ENCODE results near the gene JAML. TPM values are rescaled to one million over a fixed set of nuclear protein-coding genes. Genes with fewer than 3 reads are reported as not detected.
A peak's percentile ranks its signal among the peaks of the same experiment; 100 is the strongest.

Gene JAML
- total RNA-seq, 2 experiments from 2014 or later = 181 to 189 TPM

- Mint-ChIP-seq H3K9me3 (peaks cover 1% of the 10 kb centered on the region), H3K36me3 (peaks cover 61% of the 10 kb centered on the region), H3K4me3 (no peak overlapping the region), H3K4me1 (peaks cover 71% of the 10 kb centered on the region), H3K27me3 (no peaks in the 10 kb centered on the region), H3K27ac (peak overlapping the region; percentile 49)
- no peak for DNase-seq
- ATAC-seq (ENCODE audit: low read depth) = no peak
- POLR2A ChIA-PET = interaction anchor here (1.7 to 12.2 kb wide), 3 partner anchors 8 to 41 kb away, joined by 5 to 118 read pairs (median 17); partner anchors contain the start of gene MPZL3
Measured at GRCh38 chr11:118211006-118211405, 13.8 kb downstream of the JAML start.

- Mint-ChIP-seq H3K4me3 (no peak overlapping the region), H3K27me3 (no peaks in the 10 kb centered on the region), H3K27ac (no peak overlapping the region), H3K9me3 (peaks cover 1% of the 10 kb centered on the region), H3K4me1 (peaks cover 72% of the 10 kb centered on the region), H3K36me3 (peaks cover 68% of the 10 kb centered on the region)
- POLR2A ChIA-PET = interaction anchor here (3.7 kb wide), 1 partner anchor 12 kb away, joined by 17 read pairs; no protein-coding TSS in a partner anchor
- DNase-seq = no peak
- no peak for ATAC-seq (ENCODE audit: low read depth)
Measured at GRCh38 chr11:118210323-118210722, 14.5 kb downstream of the JAML start.

- Mint-ChIP-seq H3K27ac (peak overlapping the region; percentile 28), H3K9me3 (peaks cover 1% of the 10 kb centered on the region), H3K4me3 (no peak overlapping the region), H3K4me1 (peaks cover 64% of the 10 kb centered on the region), H3K36me3 (peaks cover 73% of the 10 kb centered on the region), H3K27me3 (no peaks in the 10 kb centered on the region)
- ATAC-seq (ENCODE audit: low read depth) (no peak), DNase-seq (no peak)
- POLR2A ChIA-PET = interaction anchor here (1.2 to 1.8 kb wide), 2 partner anchors 16 to 18 kb away, joined by 4 read pairs; no protein-coding TSS in a partner anchor
Measured at GRCh38 chr11:118209033-118209432, 15.8 kb downstream of the JAML start.

- ATAC-seq (ENCODE audit: low read depth) (no peak), DNase-seq (no peak)
- Mint-ChIP-seq H3K9me3 (peaks cover 1% of the 10 kb centered on the region), H3K4me3 (peak overlapping the region; percentile 73), H3K36me3 (peaks cover 59% of the 10 kb centered on the region), H3K4me1 (peaks cover 46% of the 10 kb centered on the region), H3K27ac (peak overlapping the region; percentile 91), H3K27me3 (no peaks in the 10 kb centered on the region)
- POLR2A ChIA-PET = interaction anchor here (0.8 to 2.6 kb wide), 5 partner anchors 8 to 45 kb away, joined by 3 to 7 read pairs (median 4); partner anchors contain the start of gene MPZL3
Measured at GRCh38 chr11:118207079-118207478, 17.7 kb downstream of the JAML start.

- Mint-ChIP-seq H3K27ac (peak overlapping the region; percentile 91), H3K36me3 (peaks cover 53% of the 10 kb centered on the region), H3K9me3 (peaks cover 1% of the 10 kb centered on the region), H3K4me1 (peaks cover 41% of the 10 kb centered on the region), H3K27me3 (no peaks in the 10 kb centered on the region), H3K4me3 (peak overlapping the region; percentile 73)
- no peak for DNase-seq
- POLR2A ChIA-PET = interaction anchor here (0.8 to 2.6 kb wide), 5 partner anchors 8 to 98 kb away, joined by 3 to 7 read pairs (median 4); partner anchors contain the start of genes CD3E and MPZL3
- no peak for ATAC-seq (ENCODE audit: low read depth)
Measured at GRCh38 chr11:118206391-118207031, 18.3 kb downstream of the JAML start.

GRCh38 chr11:118205606-118206378 lies 19.0 kb downstream of the JAML start:
- no peak for DNase-seq
- Mint-ChIP-seq H3K4me3 (peak overlapping the region; percentile 73), H3K4me1 (peaks cover 41% of the 10 kb centered on the region), H3K27ac (peak overlapping the region; percentile 91), H3K36me3 (peaks cover 47% of the 10 kb centered on the region), H3K27me3 (no peaks in the 10 kb centered on the region), H3K9me3 (peaks cover 1% of the 10 kb centered on the region)
- POLR2A ChIA-PET = interaction anchor here (1.0 to 2.6 kb wide), 4 partner anchors 9 to 99 kb away, joined by 3 to 7 read pairs (median 4); partner anchors contain the start of genes CD3E and MPZL3
- no peak for ATAC-seq (ENCODE audit: low read depth)

- Mint-ChIP-seq H3K4me1 (peaks cover 39% of the 10 kb centered on the region), H3K9me3 (peaks cover 1% of the 10 kb centered on the region), H3K27me3 (no peaks in the 10 kb centered on the region), H3K4me3 (no peak overlapping the region), H3K36me3 (peaks cover 30% of the 10 kb centered on the region), H3K27ac (no peak overlapping the region)
- DNase-seq (peak; percentile 78), ATAC-seq (ENCODE audit: low read depth) (peak; percentile 71)
- POLR2A ChIA-PET = interaction anchor here (0.8 to 2.7 kb wide), 18 partner anchors 14 to 143 kb away, joined by 3 to 118 read pairs (median 5); partner anchors contain the start of genes CD3D, CD3G, JAML and MPZL2
Measured at GRCh38 chr11:118202599-118203422, 22.0 kb downstream of the JAML start.

GRCh38 chr11:118201966-118202365 lies 22.8 kb downstream of the JAML start:
- Mint-ChIP-seq H3K27me3 (no peaks in the 10 kb centered on the region), H3K4me1 (peaks cover 35% of the 10 kb centered on the region), H3K4me3 (no peak overlapping the region), H3K36me3 (peaks cover 23% of the 10 kb centered on the region), H3K9me3 (peaks cover 1% of the 10 kb centered on the region), H3K27ac (no peak overlapping the region)
- peak; percentile 7 for ATAC-seq (ENCODE audit: low read depth)
- POLR2A ChIA-PET = interaction anchor here (0.8 to 2.7 kb wide), 19 partner anchors 15 to 144 kb away, joined by 3 to 118 read pairs (median 6); partner anchors contain the start of genes CD3D, CD3G, JAML and MPZL2
- no peak for DNase-seq

- H3K36me3 Mint-ChIP-seq = peaks cover 20% of the 10 kb centered on the region
- no peak for DNase-seq
- no peak overlapping the region for H3K4me3 Mint-ChIP-seq
- H3K27me3 Mint-ChIP-seq = no peaks in the 10 kb centered on the region
- no peaks in the 10 kb centered on the region for H3K9me3 Mint-ChIP-seq
- H3K27ac Mint-ChIP-seq = no peak overlapping the region
- POLR2A ChIA-PET = interaction anchor here (1.2 to 2.7 kb wide), 9 partner anchors 16 to 142 kb away, joined by 3 to 118 read pairs (median 7); partner anchors contain the start of genes CD3D, CD3G, JAML and MPZL2
- peaks cover 27% of the 10 kb centered on the region for H3K4me1 Mint-ChIP-seq
- ATAC-seq (ENCODE audit: low read depth) = peak; percentile 65
Measured at GRCh38 chr11:118200901-118201680, 23.7 kb downstream of the JAML start.

- ATAC-seq (ENCODE audit: low read depth) (no peak), DNase-seq (no peak)
- no peaks in the 10 kb centered on the region for H3K27me3 Mint-ChIP-seq
- no peaks in the 10 kb centered on the region for H3K9me3 Mint-ChIP-seq
- POLR2A ChIA-PET = interaction anchor here (1.2 kb wide), 1 partner anchor 24 kb away, joined by 4 read pairs; the partner anchor contains the start of gene JAML
- no peak overlapping the region for H3K4me3 Mint-ChIP-seq
- peaks cover 21% of the 10 kb centered on the region for H3K4me1 Mint-ChIP-seq
- H3K36me3 Mint-ChIP-seq = peaks cover 14% of the 10 kb centered on the region
- H3K27ac Mint-ChIP-seq = no peak overlapping the region
Measured at GRCh38 chr11:118200497-118200896, 24.3 kb downstream of the JAML start.

GRCh38 chr11:118199135-118199534 lies 25.7 kb downstream of the JAML start:
- Mint-ChIP-seq H3K27me3 (no peaks in the 10 kb centered on the region), H3K36me3 (peaks cover 21% of the 10 kb centered on the region), H3K4me1 (peaks cover 15% of the 10 kb centered on the region), H3K4me3 (peak overlapping the region; percentile 39), H3K9me3 (no peaks in the 10 kb centered on the region), H3K27ac (peak overlapping the region; percentile 85)
- ATAC-seq (ENCODE audit: low read depth) (no peak), DNase-seq (no peak)
- POLR2A ChIA-PET = interaction anchor here (0.7 to 2.0 kb wide), 14 partner anchors 15 to 238 kb away, joined by 3 to 13 read pairs (median 6); partner anchors contain the start of genes CD3D, CD3E, JAML and MPZL3

GRCh38 chr11:118198370-118198769 lies 26.4 kb downstream of the JAML start:
- ATAC-seq (ENCODE audit: low read depth) (peak; percentile 15), DNase-seq (peak; percentile 88)
- Mint-ChIP-seq H3K27me3 (no peaks in the 10 kb centered on the region), H3K9me3 (no peaks in the 10 kb centered on the region), H3K4me3 (peak overlapping the region; percentile 39), H3K36me3 (peaks cover 28% of the 10 kb centered on the region), H3K27ac (peak overlapping the region; percentile 85), H3K4me1 (peaks cover 15% of the 10 kb centered on the region)
- POLR2A ChIA-PET = interaction anchor here (0.6 to 2.0 kb wide), 23 partner anchors 16 to 239 kb away, joined by 3 to 13 read pairs (median 4); partner anchors contain the start of genes CD3D, CD3E, JAML and MPZL2

Data from activated naive CD8-positive, alpha-beta T cell treated with anti-CD3 and anti-CD28 coated beads, Interleukin-2, amount 10 ng/mL, durations not matched to agents 7 days and 5 days (primary cell).